Ovary (tissue), 9 donors: ENCODE data around the gene RAPGEF4. TPM values are rescaled to one million over a fixed set of nuclear protein-coding genes. Genes with fewer than 3 reads are reported as not detected.

Experiments
- DNase-seq, 5 donors: peaks; one replicate each; pipeline ENCODE4 v3.0.0-alpha.2; 2019 to 2020
- H3K27ac ChIP-seq, 2 donors: fragments of 200-600 bp; one replicate each; pipeline versions ENCODE4 v1.5.1 to v1.8.0; 2019 to 2022
- H3K27me3 ChIP-seq: fragments of 200-600 bp; one replicate; pipeline ENCODE4 v1.8.0; 2022
- H3K36me3 ChIP-seq: fragments of 200-600 bp; sonication (generic); one replicate; pipeline ENCODE4 v1.5.1; 2019
- H3K4me1 ChIP-seq: one replicate; pipeline ENCODE4 v1.8.1; 2013; ENCODE audit warnings: mild to moderate bottlenecking, moderate library complexity; ENCODE audit not compliant: insufficient read depth
- H3K4me3 ChIP-seq: fragments of 200-600 bp; sonication (generic); one replicate; pipeline ENCODE4 v1.5.1; 2017
- H3K9me3 ChIP-seq, 2 donors: fragments of 200-600 bp in 1 of 2; sonication (generic) in 1 of 2; one replicate each; pipeline versions ENCODE4 v1.5.1 to v1.8.1; 2013 to 2019; ENCODE audit warnings: mild to moderate bottlenecking in 1 of 2, moderate library complexity in 1 of 2
- CTCF ChIP-seq, 3 donors: fragments of 450-650 bp in 2 of 3; fragments of 200-600 bp in 1 of 3; IDR thresholded peaks; one replicate each; pipeline versions ENCODE4 v1.5.1 to v1.8.0; 2016 to 2022; ENCODE audit warnings: antibody characterized with exemption in 3 of 3, mild to moderate bottlenecking in 1 of 3
- EP300 ChIP-seq: sonication (generic); formaldehyde crosslinking; IDR thresholded peaks from one replicate; pipeline ENCODE4 v1.6.1; 2017; ENCODE audit warnings: antibody characterized with exemption
- POLR2A ChIP-seq: fragments of 450-650 bp; IDR thresholded peaks from one replicate; pipeline ENCODE4 v1.6.1; 2017; ENCODE audit warnings: antibody characterized with exemption, mild to moderate bottlenecking, moderate library complexity
- WGBS, 3 donors: extraction: QIAGEN DNeasy Blood & Tissue Kit in 1 of 3; methylation state at CpG; one replicate each; pipeline versions ENCODE4 v1.1.5 to v1.1.7; 2013 to 2017; 5-methylcytosine and 5-hydroxymethylcytosine counted together
- intact Hi-C, 4 donors: fragments of 100-400 bp; cut with DNase I; formaldehyde crosslinking; loops; one replicate each; pipeline versions ENCODE4 v1.11.0 to v1.15.1; 2022 to 2023
- polyA plus RNA-seq, 2 donors: library from polyadenylated mRNA; stranded (reverse); fragments of 200-250 nt in 1 of 2; fragments of 350-450 nt in 1 of 2; fragmentation: Illumina TruSeq in 1 of 2; extraction: RNeasy Lipid Tissue Mini Kit (QIAGEN cat#74804) in 1 of 2; gene quantifications; one replicate each; pipeline ENCODE4 v1.2.3, GENCODE V29; 2013 to 2014
- total RNA-seq, 7 donors: library from RNA; depleted of rRNA in 2 of 7; stranded (reverse); fragments of >200 nt in 2 of 7; fragmentation: NEBNext Ultra II Directional in 3 of 7; extraction: Animal tissue kit (Norgen Biotek cat#: 25700) in 3 of 7; gene quantifications; one replicate each; pipeline versions ENCODE4 v1.1.0 to v1.2.4, GENCODE V29; 2016 to 2023
- donor health status: DM: no; HTN: no; CAD: no; lungs with moderate emphysema.
- donor health status: DM: no; HTN: no; CAD: no.
- donor health status: Bipolar disorder and iron deficiency.
- donor health status: DM: yes; HTN: yes; CAD: no.
- donor health status: DM: no; HTN: no; CAD: no.
- donor health status: DM: yes; HTN: yes; CAD: no.

RAPGEF4 gene
- total and polyA plus RNA-seq, 9 donors, result 6.8 to 24.6 (median 8.3) TPM

GRCh38 chr2:172967036-172967982, 231.7 kb downstream of the RAPGEF4 start:
- Histone ChIP-seq H3K27ac (no peak overlapping the region), H3K36me3 (no peaks in the 10 kb centered on the region), H3K27me3 (no peaks in the 10 kb centered on the region), H3K4me1 (peaks cover 19% of the 10 kb centered on the region), H3K9me3 (no peaks in the 10 kb centered on the region), H3K4me3 (no peak overlapping the region)
- WGBS, 3 donors, result 85 to 92% (median 88%) methylated on average over 16 of the region's 16 CpGs
- TF ChIP-seq POLR2A, result no peak
- no peak for TF ChIP-seq CTCF (IDR thresholded peaks at IDR 0.05)
- no peak for TF ChIP-seq EP300
- intact Hi-C loops, result no loop called here
- no peak for DNase-seq

- Histone ChIP-seq H3K27ac (no peak overlapping the region), H3K27me3 (no peaks in the 10 kb centered on the region), H3K4me1 (peaks cover 19% of the 10 kb centered on the region), H3K36me3 (no peaks in the 10 kb centered on the region), H3K9me3 (no peaks in the 10 kb centered on the region), H3K4me3 (no peak overlapping the region)
- DNase-seq, result peak; percentile 77 to 85 (median 81)
- 4 to 16% (median 5%) methylated on average over 7 of the region's 7 CpGs for WGBS, 3 donors
- intact Hi-C loops, result no loop called here
- TF ChIP-seq CTCF (IDR thresholded peaks at IDR 0.05) (no peak), EP300 (no peak), POLR2A (no peak)
These were observed 232.4 kb downstream of the RAPGEF4 start for GRCh38 chr2:172968061-172968469.

- Histone ChIP-seq H3K9me3 (no peaks in the 10 kb centered on the region), H3K27me3 (no peaks in the 10 kb centered on the region), H3K27ac (no peak overlapping the region), H3K36me3 (no peaks in the 10 kb centered on the region), H3K4me1 (peaks cover 19% of the 10 kb centered on the region), H3K4me3 (no peak overlapping the region)
- WGBS, 3 donors, result 81 to 100% (median 87%) methylated on average over 1 of the region's 1 CpG
- intact Hi-C loops, result no loop called here
- no peak for TF ChIP-seq POLR2A
- no peak for TF ChIP-seq CTCF (IDR thresholded peaks at IDR 0.05)
- no peak for TF ChIP-seq EP300
- DNase-seq, result no peak
These were observed 233.5 kb downstream of the RAPGEF4 start for GRCh38 chr2:172969166-172969565.

- WGBS, 3 donors, result 87 to 90% (median 90%) methylated on average over 3 of the region's 3 CpGs
- Histone ChIP-seq H3K4me3 (no peak overlapping the region), H3K27me3 (no peaks in the 10 kb centered on the region), H3K9me3 (no peaks in the 10 kb centered on the region), H3K36me3 (no peaks in the 10 kb centered on the region), H3K4me1 (peaks cover 19% of the 10 kb centered on the region), H3K27ac (no peak overlapping the region)
- intact Hi-C loops, result loop anchor here in 2 of 4 donors (10.0 kb wide), 1 partner anchor 55 kb away; no protein-coding TSS in a partner anchor
- TF ChIP-seq POLR2A, result no peak
- TF ChIP-seq EP300, result no peak
- no peak for TF ChIP-seq CTCF (IDR thresholded peaks at IDR 0.05)
- DNase-seq, result no peak
These were observed 234.0 kb downstream of the RAPGEF4 start for GRCh38 chr2:172969609-172970008.
